CD4-positive, alpha-beta T cell treated with Interleukin-1 beta for 1 hour (primary cell): ENCODE measurements around the gene PAN2.
"Not testable (repeated sequence)": the region's sequence is repeated elsewhere in the genome, so short reads cannot be mapped to it uniquely, and the experiment has no call there.

Experiments
- DNase-seq, 2 donors: peaks; one replicate each; pipeline ENCODE4 v3.0.0-alpha.2; 2020 to 2022

The PAN2 gene, protein sequence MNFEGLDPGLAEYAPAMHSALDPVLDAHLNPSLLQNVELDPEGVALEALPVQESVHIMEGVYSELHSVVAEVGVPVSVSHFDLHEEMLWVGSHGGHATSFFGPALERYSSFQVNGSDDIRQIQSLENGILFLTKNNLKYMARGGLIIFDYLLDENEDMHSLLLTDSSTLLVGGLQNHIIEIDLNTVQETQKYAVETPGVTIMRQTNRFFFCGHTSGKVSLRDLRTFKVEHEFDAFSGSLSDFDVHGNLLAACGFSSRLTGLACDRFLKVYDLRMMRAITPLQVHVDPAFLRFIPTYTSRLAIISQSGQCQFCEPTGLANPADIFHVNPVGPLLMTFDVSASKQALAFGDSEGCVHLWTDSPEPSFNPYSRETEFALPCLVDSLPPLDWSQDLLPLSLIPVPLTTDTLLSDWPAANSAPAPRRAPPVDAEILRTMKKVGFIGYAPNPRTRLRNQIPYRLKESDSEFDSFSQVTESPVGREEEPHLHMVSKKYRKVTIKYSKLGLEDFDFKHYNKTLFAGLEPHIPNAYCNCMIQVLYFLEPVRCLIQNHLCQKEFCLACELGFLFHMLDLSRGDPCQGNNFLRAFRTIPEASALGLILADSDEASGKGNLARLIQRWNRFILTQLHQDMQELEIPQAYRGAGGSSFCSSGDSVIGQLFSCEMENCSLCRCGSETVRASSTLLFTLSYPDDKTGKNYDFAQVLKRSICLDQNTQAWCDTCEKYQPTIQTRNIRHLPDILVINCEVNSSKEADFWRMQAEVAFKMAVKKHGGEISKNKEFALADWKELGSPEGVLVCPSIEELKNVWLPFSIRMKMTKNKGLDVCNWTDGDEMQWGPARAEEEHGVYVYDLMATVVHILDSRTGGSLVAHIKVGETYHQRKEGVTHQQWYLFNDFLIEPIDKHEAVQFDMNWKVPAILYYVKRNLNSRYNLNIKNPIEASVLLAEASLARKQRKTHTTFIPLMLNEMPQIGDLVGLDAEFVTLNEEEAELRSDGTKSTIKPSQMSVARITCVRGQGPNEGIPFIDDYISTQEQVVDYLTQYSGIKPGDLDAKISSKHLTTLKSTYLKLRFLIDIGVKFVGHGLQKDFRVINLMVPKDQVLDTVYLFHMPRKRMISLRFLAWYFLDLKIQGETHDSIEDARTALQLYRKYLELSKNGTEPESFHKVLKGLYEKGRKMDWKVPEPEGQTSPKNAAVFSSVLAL

DNA sequence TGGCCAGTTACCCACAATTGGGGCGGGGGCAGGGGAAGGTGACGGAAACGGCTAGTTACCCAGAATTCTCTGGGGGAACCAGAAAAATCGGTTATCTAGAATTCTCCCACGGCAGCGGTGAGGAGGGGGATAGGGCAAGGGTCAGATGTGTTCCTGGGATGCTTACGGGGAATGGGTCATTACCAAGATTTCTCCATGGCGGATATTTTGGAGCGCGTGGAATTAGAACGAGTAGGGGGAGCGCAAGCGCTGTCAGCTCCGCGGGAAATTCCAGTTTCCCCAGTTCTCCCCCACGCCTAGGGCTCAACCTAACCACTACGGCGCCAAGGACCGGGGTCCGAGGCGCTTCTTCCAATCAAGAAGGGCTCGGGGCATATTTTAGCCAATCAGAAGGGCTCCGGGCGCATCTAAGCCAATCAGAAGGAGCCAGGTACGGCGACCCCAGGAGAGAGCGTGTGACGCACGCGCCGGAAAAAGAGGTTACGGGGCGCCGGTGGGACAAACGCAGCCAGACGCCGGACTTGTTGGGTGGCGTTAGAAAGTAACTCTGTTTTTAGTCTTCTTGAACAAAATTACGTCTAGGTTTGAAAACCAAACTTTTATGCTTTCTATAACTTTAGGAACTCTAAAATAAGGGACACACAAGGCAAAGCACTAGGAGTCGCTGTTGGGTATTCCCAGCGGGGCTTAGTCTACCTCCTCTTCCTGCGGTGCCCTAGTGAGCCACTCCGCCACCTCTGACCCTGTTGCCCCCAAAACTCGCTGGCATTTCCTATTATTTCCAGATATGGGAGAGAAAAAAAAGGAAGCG lies at the start of gene PAN2:
Gene PAN2 (minus strand): TSS at position 322 of the 811 bp plus-strand sequence. CDS start 906 bp downstream, outside the sequence.
- DNase-seq = peak; percentile 96 to 97

DNA sequence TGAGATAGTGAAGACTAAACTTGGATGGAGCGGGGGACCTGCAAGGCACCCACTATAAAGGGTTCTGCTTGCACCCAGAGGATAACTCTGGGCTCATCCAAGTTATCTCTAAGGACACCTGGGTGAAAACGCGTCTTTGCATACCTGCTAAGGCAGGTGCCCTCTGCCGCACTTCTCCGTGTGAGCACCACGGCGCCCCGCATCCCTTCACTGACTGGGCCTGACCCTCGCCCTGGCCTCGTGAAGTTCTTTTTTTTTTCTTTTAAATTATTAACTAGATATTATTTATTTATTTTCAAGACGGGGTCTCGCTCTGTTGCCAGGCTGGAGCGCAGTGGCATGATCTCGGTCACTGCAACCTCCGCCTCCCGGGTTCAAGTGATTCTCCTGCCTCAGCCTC lies 48.8 kb upstream of the PAN2 start:
- no peak for DNase-seq

DNA sequence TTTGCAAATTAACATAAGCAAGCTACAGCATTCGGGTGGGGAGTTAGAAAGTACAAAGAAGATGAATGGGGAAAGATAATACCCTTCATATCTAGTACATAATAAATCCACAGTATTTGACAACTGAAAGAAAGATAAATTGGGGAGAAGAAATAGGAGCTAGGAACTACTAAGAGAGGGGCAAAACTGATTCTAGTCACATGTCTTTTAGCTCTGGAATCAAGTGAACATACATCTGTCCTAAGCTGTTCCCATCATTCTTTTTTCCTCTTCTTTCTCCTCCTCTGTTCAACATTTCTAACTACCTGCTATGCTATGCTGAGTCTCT lies 44.2 kb upstream of the PAN2 start:
- no peak for DNase-seq

DNA sequence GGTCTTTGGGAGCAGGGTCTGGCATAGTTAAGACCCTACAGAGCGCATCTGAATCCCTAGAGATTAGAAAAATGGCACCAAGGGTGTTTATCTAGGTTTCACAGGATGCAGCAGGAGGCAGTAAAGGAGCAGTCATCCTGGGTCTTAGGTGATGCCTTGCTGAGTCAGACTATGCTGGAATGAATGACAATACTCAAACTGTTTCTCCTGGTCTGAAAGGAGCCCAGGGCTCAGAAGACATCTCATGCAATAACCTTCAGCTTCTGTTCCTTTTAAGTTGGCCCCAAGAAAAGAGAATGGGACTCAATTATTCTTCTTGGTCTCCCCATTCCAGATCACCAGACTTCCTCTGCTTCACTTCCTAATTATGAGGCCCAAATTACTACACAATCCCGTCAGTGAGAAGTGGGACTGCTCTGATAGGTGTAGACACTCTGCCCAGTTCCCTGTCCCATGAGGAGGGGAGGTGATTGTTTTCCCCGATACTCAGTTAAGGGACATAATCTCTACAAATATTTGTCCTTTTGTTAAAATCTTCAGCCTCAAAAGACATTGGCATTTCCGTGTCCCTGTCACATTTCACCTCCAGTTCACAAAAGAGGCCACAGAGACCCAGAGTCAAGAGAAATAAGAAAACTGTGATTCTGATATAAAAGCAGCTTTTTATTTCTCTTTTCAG lies 43.6 kb upstream of the PAN2 start:
- DNase-seq = no peak

DNA sequence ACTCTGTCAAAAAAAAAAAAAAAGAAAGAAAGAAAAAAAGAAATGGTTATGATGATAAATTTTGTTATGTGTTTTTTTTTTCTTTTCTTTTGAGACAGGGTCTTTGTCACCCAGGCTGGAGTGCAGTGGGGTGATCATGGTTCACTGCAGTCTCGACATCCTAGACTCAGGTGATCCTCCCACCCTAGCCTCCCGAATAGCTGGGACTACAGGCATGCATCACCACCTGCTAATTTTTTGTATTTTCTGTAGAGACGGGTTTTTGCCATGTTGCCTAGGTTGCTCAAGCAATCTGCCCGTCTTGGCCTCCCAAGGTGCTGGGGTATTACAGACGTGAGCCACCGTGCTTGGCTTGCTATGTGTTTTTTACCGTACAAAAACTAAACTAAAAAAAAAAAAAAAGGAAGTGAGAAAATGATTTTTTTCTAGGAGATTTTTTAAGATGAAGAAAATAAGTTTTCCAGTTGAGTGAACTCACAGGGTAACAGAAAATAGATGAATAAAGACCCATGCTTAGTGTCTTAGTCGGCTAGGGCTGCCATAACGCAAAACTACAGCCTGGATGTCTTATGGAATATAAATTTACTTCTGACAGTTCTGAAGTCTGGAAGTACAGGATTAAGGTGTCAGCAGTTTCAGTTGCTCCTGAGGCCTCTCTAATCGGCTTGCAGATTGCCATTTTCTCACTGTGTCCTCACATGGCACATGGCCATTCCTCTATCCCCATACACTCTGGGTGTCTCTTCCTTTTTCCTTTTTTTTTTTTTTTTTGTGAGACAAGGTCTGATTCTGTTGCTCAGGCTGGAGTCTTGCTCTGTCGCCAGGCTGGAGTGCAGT lies 42.0 kb upstream of the PAN2 start:
- peak in 1 of 2 donors; percentile 60 for DNase-seq

DNA sequence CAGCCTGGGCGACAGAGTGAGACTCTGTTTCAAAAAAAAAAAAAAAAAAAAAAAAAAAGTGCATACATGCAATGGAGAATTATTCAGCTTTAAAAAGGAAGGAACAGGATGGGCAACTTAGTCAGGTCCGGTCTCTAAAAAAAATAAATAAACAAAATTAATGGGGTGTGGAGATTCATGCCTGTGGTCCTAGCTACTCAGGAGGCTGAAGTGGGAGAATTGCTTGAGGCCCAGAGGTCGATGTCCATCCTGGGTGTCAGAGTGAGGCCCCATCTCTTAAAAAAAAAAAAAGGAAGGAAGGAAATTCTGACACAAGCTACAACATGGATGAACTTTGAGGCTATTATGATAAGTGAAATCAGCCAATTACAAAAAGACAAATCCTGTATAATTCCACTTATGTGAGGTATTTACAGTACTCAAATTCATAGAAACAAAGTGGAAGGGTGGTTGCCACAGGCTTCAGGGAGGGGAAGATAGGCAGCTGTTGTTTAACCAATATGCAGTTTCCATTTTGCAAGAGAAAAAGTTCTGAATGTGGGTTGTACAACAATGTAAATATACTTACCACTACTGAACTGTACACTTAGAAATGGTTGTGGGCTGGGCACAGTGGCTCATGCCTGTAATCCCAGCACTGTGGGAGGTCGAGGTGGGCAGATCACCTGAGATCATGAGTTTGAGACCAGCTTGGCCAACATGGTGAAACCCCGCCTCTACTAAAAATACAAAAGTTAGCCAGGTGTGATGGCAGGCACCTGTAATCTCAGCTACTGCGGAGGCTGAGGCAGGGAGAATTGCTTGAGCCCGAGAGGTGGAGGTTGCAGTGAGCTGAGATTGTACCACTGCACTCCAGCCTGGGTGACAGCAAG lies 41.2 kb upstream of the PAN2 start:
- no peak for DNase-seq

DNA sequence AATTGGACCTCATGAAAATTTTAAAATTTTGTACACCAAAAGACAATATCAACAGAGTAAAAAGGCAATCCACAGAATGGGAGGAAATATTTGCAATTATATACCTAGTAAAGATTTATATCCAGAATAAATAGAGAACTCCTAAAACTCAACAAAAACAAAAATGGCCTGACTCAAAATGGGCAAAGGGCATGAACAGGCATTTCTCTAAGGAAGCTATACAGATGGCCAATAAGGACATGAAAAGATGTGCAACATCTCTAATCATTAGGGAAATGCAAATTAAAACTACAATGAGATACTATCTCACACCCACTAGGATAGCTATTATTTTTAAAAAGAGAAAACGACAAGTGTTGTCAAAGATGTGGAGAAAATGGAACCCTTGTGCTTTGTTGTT lies 39.7 kb upstream of the PAN2 start:
- no peak for DNase-seq

DNA sequence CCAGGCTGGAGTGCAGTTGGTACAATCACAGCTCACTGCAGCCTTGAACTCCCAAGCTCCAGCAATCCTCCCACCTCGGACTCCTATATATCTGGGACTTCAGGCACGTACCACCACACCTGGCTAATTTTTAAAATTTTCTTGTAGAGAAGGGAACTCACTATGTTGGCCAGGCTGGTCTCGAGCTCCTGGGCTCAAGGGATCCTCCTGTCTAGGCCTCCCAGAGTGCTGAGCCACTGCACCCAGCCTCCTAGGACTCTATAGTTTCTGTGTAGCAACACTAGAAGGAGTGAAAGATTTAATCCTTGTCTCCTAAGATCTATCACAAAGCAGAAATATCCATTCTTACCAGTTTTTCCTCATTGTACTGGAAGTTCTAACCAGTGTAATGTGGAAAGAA lies 33.1 kb upstream of the PAN2 start:
- no peak for DNase-seq

DNA sequence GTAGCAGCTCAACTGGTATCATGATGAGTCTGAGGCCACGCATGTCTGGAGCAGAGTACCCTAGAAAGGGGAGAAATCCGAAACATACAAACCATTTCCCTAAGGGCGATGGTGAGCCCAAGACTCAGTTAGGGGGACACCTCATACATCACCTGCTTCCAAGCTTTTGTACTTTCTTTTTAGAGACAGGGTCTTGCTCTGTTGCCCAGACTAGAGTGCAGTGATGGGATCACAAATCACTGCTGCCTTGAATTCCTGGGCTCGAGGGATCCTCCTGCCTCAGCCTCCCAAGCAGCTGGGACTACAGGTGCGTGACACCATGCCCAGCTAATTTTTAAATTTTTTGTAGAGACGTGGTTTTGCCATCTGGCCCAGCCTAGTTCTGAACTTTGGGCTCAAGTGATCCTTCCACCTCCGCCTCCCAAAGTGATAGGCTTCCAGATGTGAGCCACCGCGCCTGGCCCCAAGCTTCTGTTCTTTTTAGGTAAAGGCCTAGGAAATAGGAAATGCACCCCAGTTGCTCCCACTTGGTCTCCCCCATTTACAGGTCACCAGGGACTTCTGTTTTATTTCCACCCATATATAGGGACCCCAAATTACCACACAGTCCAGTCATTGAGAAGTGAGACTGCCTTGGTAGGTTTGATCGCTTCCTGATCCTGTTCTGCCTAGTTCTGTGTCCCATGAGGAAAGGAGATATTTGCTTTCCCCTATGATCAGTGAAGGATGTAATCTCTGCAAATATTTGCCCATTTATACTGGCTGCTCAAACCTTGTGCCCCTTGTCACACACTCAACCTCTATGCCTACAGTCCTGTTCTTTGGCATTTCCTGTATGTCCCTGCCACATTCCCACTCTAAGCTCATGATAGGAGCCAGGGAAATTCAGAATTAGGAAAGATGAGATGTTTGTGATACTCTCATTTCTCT lies 28.6 kb upstream of the PAN2 start, which contains the start of gene APOF:
Gene APOF (minus strand): TSS at position 728 of the 930 bp plus-strand sequence. CDS start 112 bp downstream, at position 616.
- DNase-seq = no peak

DNA sequence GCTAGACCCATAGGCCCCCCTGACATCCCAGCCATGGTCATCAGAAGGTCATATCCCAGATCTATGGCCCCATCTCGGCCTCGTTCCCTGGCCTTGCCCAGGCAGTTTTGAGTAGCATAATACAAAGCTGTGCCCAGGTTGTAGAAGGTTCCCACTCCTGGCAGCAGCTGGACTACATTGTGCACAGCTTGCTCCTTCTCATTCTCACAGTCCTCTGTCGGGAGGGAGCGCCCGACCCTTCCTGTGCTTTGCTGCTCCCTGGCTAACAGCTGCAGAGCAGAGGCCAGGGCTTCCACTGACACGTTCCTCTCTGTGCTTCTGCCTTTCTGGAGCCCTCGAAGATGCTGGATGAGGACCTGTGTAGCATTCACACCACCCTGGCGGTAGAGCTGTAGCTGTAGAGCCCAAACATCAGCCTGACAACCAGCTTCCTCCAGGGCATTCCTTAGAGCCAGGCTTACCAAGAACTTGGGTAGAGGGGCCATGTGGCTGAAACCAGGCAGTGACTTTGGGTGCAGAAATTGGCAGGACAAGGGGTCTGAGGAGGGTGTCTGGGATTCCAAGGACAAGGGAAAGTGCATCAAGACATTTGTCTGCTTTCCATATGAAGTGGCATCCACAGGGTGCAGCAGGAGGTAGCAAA lies 27.8 kb upstream of the PAN2 start:
- DNase-seq = no peak

DNA sequence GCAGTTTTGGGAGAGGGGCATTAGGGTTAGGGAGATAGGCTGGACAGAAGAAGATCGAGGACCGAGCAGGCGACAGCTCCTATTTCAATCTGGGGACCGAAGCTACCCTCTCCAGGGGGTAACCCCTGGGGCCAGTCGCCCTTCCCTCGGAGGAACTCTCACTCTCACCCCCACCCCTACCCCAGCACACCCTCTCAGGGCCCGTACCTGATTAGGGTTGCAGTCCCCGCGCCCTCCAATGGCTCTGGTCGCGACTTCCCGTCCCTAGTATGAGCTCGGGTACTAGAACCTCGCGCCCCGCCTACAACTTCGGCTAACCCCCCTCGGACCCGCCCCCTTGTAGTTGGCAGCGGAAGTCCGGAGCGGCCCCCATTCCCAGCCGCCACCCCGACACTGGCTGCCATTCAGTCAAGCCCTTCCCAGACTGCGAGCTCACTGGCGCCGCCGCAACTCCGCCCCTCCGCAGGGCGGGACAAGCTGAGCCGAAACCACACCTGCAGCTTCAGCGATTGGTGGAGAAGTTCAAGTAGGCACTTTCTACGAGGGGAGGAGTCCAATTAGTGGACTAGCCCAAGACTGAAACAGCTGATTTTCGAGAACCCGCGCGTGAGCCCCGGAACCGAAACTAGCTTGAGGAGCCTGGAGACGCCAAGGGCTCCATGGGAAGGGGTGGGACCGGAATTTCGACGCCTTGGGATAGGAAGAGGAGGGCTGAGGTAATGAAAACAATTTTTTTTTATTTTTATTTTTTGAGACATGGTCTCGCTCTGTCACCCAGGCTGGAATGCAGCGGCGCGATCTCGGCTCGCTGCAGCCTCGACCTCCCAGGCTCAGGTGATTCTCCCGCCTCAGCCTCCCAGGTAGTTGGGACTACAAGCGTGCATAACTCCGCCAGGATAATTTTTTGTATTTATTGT lies 26.3 kb upstream of the PAN2 start, which contains the start of gene STAT2:
Gene STAT2 (minus strand): TSS at position 257 of the 917 bp plus-strand sequence. CDS start 3,536 bp downstream, outside the sequence.
- peak; percentile 100 for DNase-seq

DNA sequence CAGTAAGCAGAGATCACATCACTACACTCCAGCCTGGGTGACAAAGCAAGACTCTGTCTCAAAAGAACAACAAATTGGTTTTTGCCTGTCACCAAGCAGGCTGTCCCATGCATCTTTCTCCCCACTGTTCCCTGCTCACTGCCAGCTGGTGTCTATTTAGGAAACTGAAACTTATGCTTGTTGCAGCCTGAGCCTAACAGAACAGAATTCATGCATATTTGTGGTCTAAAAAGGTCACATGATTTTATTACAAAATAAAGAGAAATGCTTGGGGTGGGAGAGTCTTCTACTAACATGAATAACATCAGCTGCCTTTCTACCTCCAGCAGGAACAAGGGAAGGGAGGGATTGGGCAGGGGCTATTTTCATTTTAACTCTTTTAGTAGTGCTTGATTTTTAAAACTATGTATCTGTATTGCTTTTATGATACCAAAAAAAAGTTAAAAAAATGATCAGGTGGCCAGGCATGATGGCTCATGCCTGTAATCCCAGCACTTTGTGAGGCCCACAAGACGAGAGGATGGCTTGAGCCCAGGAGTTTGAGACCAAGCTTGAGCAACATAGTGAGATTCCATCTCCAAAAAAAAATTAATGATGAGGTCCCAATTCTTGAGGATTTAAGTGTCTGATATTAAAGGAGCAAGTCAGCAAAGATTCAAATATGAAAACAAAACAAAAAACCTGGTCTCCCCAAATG lies 25.2 kb upstream of the PAN2 start:
- no peak for DNase-seq

DNA sequence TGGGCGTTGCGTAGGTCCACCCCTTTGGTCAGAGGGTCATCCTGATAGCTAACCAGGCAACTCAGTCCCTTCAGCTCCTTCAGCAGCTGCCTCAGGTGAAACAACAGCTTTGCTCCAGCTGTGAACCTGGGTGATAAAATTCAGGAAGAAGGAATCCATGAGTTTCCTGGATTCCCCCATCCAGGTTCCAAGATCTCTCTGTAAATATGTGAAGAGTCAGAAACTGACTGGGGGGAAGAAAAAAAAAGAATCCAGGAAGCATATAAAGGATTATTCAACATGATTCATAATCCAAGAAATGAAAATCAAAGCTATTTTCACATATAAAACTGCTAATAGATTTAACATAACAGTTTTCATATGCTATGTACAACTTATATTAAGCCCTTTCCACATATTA lies 17.5 kb upstream of the PAN2 start:
- DNase-seq = no peak

DNA sequence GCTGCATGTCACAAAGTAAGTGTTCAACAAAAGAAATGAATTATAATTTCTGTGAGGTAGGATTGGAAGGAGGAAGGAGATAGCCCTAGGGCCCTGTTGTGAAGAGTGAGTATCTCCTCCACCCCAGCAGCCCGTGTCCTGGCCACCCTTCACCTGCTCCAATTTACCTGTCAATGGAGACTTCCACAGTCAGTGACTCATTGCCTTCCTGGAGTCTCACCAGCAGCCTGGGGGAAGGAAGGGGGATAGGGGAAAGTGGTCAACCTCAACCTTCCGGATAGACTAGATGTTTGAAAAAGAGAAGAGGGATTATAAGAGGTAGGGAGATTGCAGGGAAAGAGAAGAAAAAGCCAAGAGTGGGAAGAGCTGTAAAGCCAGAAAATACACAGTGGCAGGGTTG lies 16.9 kb upstream of the PAN2 start:
- no peak for DNase-seq

DNA sequence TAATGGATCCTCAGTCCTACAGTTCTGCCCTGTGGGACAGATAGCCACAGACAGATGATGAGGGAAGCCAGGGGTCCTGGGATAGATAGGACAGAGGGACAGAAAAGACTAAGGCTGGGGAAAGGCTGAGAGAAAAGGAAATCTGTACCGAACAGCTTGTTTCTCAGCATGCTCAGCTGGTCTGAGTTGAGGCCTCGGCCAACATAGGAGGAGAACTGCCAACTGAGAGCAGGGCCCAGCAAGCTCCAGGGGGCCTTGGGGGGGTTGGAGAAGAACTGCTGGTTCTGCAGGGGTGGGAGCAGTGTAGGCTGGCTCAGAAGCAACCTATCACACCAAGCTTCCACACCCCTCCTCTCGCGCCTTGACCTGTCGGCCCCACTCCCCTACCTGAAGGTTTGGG lies 15.0 kb upstream of the PAN2 start:
- DNase-seq = no peak

DNA sequence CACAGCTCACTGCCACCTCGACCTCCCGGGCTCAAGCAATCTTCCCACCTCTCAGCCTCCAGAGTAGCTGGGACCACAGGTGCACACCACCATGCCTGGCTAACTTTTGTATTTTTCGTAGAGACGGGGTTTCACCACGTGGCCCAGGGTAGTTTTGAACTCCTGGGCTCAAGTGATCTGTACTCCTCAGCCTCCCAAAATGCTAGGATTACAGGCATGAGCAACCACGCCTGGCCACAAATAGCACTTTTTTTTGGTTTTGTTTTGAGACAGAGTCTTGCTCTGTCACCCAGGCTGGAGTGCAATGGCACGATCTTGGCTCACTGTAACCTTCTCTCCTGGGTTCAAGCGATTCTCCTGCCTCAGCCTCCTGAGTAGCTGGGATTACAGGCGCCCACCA lies 13.5 kb upstream of the PAN2 start:
- not testable (repeated sequence) for DNase-seq
